ENCODE results near the gene MAGI2. TPM values are rescaled to one million over a fixed set of nuclear protein-coding genes. Genes with fewer than 3 reads are reported as not detected.
"Not testable (repeated sequence)": the region's sequence is repeated elsewhere in the genome, so short reads cannot be mapped to it uniquely, and the experiment has no call there.

MAGI2 gene
- total RNA-seq, 1 experiment from 2014 or later = 0.22 TPM

DNA sequence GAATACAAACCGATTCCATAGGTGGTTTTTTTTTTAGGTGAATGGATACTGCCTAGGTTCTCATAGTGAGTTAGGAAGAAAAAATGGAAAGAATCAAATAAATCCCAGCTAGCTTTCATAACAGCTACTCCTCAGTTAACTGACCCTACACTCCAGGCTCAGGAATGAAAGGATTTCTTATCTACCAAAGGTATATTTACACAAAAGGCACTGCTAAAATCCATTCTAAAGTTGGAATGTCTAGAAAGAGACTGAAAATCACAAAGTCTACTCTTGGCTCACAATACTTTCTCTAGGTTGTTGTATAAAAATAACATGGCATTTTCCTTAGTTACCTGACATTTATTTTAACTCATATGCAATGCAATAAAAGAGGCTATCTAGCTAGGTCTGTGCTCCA lies 375.2 kb downstream of the MAGI2 start:
- no peak overlapping the region for H3K4me3 ChIP-seq (replicated peaks in 1 of 2; ENCODE audit: low read depth in 1 of 2, low read length in 2 of 2)
- no peaks in the 10 kb centered on the region for H3K27me3 ChIP-seq (ENCODE audit: insufficient read depth, low read length)
- H3K27ac ChIP-seq (ENCODE audit: low read depth, low read length) = no peak overlapping the region
- CTCF ChIA-PET = interaction anchor here (0.7 kb wide), 1 partner anchor 492 kb away, joined by 3 read pairs; no protein-coding TSS in a partner anchor
- H3K9ac ChIP-seq (ENCODE audit: low read length) = no peak overlapping the region
- H3K9me2 ChIP-seq (ENCODE audit: insufficient read depth) = no peaks in the 10 kb centered on the region
- intact Hi-C loops (cut with micrococcal nuclease) = no loop called here
- H3K79me2 ChIP-seq (ENCODE audit: insufficient read depth, low read length) = no peaks in the 10 kb centered on the region
- TF ChIP-seq, protein P1, sequence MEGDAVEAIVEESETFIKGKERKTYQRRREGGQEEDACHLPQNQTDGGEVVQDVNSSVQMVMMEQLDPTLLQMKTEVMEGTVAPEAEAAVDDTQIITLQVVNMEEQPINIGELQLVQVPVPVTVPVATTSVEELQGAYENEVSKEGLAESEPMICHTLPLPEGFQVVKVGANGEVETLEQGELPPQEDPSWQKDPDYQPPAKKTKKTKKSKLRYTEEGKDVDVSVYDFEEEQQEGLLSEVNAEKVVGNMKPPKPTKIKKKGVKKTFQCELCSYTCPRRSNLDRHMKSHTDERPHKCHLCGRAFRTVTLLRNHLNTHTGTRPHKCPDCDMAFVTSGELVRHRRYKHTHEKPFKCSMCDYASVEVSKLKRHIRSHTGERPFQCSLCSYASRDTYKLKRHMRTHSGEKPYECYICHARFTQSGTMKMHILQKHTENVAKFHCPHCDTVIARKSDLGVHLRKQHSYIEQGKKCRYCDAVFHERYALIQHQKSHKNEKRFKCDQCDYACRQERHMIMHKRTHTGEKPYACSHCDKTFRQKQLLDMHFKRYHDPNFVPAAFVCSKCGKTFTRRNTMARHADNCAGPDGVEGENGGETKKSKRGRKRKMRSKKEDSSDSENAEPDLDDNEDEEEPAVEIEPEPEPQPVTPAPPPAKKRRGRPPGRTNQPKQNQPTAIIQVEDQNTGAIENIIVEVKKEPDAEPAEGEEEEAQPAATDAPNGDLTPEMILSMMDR (IDR thresholded peaks at IDR 0.05 in 2 of 3, conservative IDR thresholded peaks at IDR 0.05 in 1 of 3; ENCODE audit: borderline replicate concordance in 1 of 3, insufficient read depth in 1 of 3, low read depth in 2 of 3, low read length in 2 of 3) = no peak
- TF ChIP-seq FOSL1 (IDR thresholded peaks at IDR 0.05; ENCODE audit: low read depth) = no peak
- no peak for TF ChIP-seq RAD21 (IDR thresholded peaks at IDR 0.05; ENCODE audit: low read depth)
- TF ChIP-seq ZNF274 (IDR thresholded peaks at IDR 0.05; ENCODE audit: low read depth, low read length) = no peak
- TF ChIP-seq, protein P2, sequence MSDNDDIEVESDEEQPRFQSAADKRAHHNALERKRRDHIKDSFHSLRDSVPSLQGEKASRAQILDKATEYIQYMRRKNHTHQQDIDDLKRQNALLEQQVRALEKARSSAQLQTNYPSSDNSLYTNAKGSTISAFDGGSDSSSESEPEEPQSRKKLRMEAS (IDR thresholded peaks at IDR 0.05) = no peak
- H4K20me1 ChIP-seq (ENCODE audit: insufficient read depth) = no peaks in the 10 kb centered on the region
- DNase-seq (ENCODE audit: low read depth, low spot score) (no peak), ATAC-seq (no peak)
- no peaks in the 10 kb centered on the region for H3K4me1 ChIP-seq (ENCODE audit: control insufficient read depth in 1 of 2, insufficient read depth in 2 of 2, low read length in 2 of 2)
- no peak overlapping the region for H2AFZ ChIP-seq (ENCODE audit: low read depth, low read length, poor library complexity, severe bottlenecking)
- no peaks in the 10 kb centered on the region for H3K36me3 ChIP-seq (ENCODE audit: control insufficient read depth in 1 of 2, insufficient read depth in 2 of 2, low read length in 2 of 2)
- BruUV-seq (replicated peaks) = no TSS peak
- H3K4me2 ChIP-seq (ENCODE audit: low read length) = no peak overlapping the region
- no peaks in the 10 kb centered on the region for H3K9me3 ChIP-seq (ENCODE audit: control insufficient read depth in 1 of 2, insufficient read depth in 1 of 2, low read depth in 1 of 2, low read length in 2 of 2)
- RAD21 ChIA-PET (ENCODE audit: low non-redundant PET in 1 of 2, low total read pairs in 2 of 2, uncharacterized antibody in 2 of 2, unreplicated experiment in 2 of 2) = no interaction called here
- POLR2A ChIA-PET = no interaction called here

DNA sequence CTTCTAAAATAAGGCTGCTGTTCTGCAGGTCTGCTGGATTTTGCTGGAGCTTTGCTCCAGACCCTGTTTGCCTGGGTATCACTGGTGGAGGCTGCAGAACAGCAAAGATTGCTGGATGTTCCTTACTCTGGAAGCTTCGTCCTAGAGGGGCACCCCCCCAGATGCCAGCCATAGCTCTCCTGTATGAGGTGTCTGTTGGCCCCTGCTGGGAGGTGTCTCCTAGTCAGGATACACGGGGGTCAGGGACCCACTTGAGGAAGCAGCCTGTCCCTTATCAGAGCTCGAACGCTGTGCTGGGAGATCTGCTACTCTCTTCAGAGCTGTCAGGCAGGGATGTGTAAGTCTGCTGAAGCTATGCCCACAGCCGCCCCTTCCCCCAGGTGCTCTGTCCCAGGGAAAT lies 382.3 kb downstream of the MAGI2 start:
- DNase-seq (ENCODE audit: low read depth, low spot score); POLR2A ChIA-PET: not testable (repeated sequence)

More for the DNA sequence above, 382.3 kb downstream of the MAGI2 start:
- H3K27me3 ChIP-seq (ENCODE audit: insufficient read depth, low read length); H2AFZ ChIP-seq (ENCODE audit: low read depth, low read length, poor library complexity, severe bottlenecking); H3K9me2 ChIP-seq (ENCODE audit: insufficient read depth); H3K9me3 ChIP-seq (ENCODE audit: control insufficient read depth in 1 of 2, insufficient read depth in 1 of 2, low read depth in 1 of 2, low read length in 2 of 2); H3K4me1 ChIP-seq (ENCODE audit: control insufficient read depth in 1 of 2, insufficient read depth in 2 of 2, low read length in 2 of 2); H3K27ac ChIP-seq (ENCODE audit: low read depth, low read length); CTCF ChIA-PET; H3K4me3 ChIP-seq (replicated peaks in 1 of 2; ENCODE audit: low read depth in 1 of 2, low read length in 2 of 2); BruUV-seq (replicated peaks); intact Hi-C loops (cut with micrococcal nuclease); H3K79me2 ChIP-seq (ENCODE audit: insufficient read depth, low read length); ATAC-seq; H3K36me3 ChIP-seq (ENCODE audit: control insufficient read depth in 1 of 2, insufficient read depth in 2 of 2, low read length in 2 of 2); H4K20me1 ChIP-seq (ENCODE audit: insufficient read depth); H3K9ac ChIP-seq (ENCODE audit: low read length); RAD21 ChIA-PET (ENCODE audit: low non-redundant PET in 1 of 2, low total read pairs in 2 of 2, uncharacterized antibody in 2 of 2, unreplicated experiment in 2 of 2); H3K4me2 ChIP-seq (ENCODE audit: low read length): not testable (repeated sequence)
